ENCODE results near the gene CLMN. TPM values are rescaled to one million over a fixed set of nuclear protein-coding genes. Genes with fewer than 3 reads are reported as not detected.

The CLMN gene
- polyA plus RNA-seq, 1 donor from 2014 or later, result 0.57 TPM

GRCh38 chr14:95255013-95255412, 64.7 kb downstream of the CLMN start:
- Histone ChIP-seq H3K79me2 (replicated peaks; ENCODE audit: insufficient read depth, low read length) (no peaks in the 10 kb centered on the region), H4K20me1 (ENCODE audit: insufficient read depth) (no peaks in the 10 kb centered on the region), H3K9me3 (ENCODE audit: low read length) (no peaks in the 10 kb centered on the region), H3K27ac (ENCODE audit: low read length) (no peak overlapping the region), H3F3A (ENCODE audit: insufficient read depth, low read length, poor library complexity, severe bottlenecking) (peaks cover 6% of the 10 kb centered on the region), H3K9me2 (ENCODE audit: insufficient read depth, low read length) (no peaks in the 10 kb centered on the region), H3K4me2 (ENCODE audit: low read length) (no peak overlapping the region), H3K9ac (ENCODE audit: low read length) (no peak overlapping the region), H3K36me3 (ENCODE audit: insufficient read depth, low read length) (no peaks in the 10 kb centered on the region), H3K27me3 (ENCODE audit: insufficient read depth, low read depth, low read length) (peaks cover 14% of the 10 kb centered on the region), H2AFZ (ENCODE audit: low read depth, low read length) (no peak overlapping the region), H3K4me3 (ENCODE audit: low read length) (no peak overlapping the region)
- TF ChIP-seq POLR2AphosphoS5 (IDR thresholded peaks at IDR 0.05) (no peak), EZH2 (IDR thresholded peaks at IDR 0.05; ENCODE audit: borderline replicate concordance, insufficient read depth, low read length, poor library complexity, severe bottlenecking) (no peak), MXI1 (conservative IDR thresholded peaks at IDR 0.05; ENCODE audit: poor library complexity, severe bottlenecking) (no peak), RAD21 (conservative IDR thresholded peaks at IDR 0.05) (no peak), EP300 (conservative IDR thresholded peaks at IDR 0.05; ENCODE audit: poor library complexity, severe bottlenecking) (no peak), TAF1 (IDR thresholded peaks at IDR 0.05; ENCODE audit: low read depth) (no peak), SMC3 (conservative IDR thresholded peaks at IDR 0.05; ENCODE audit: poor library complexity) (no peak)
- TF ChIP-seq, protein P1, sequence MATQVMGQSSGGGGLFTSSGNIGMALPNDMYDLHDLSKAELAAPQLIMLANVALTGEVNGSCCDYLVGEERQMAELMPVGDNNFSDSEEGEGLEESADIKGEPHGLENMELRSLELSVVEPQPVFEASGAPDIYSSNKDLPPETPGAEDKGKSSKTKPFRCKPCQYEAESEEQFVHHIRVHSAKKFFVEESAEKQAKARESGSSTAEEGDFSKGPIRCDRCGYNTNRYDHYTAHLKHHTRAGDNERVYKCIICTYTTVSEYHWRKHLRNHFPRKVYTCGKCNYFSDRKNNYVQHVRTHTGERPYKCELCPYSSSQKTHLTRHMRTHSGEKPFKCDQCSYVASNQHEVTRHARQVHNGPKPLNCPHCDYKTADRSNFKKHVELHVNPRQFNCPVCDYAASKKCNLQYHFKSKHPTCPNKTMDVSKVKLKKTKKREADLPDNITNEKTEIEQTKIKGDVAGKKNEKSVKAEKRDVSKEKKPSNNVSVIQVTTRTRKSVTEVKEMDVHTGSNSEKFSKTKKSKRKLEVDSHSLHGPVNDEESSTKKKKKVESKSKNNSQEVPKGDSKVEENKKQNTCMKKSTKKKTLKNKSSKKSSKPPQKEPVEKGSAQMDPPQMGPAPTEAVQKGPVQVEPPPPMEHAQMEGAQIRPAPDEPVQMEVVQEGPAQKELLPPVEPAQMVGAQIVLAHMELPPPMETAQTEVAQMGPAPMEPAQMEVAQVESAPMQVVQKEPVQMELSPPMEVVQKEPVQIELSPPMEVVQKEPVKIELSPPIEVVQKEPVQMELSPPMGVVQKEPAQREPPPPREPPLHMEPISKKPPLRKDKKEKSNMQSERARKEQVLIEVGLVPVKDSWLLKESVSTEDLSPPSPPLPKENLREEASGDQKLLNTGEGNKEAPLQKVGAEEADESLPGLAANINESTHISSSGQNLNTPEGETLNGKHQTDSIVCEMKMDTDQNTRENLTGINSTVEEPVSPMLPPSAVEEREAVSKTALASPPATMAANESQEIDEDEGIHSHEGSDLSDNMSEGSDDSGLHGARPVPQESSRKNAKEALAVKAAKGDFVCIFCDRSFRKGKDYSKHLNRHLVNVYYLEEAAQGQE (IDR thresholded peaks at IDR 0.05; ENCODE audit: borderline replicate concordance), result no peak
- TF ChIP-seq, protein P2, sequence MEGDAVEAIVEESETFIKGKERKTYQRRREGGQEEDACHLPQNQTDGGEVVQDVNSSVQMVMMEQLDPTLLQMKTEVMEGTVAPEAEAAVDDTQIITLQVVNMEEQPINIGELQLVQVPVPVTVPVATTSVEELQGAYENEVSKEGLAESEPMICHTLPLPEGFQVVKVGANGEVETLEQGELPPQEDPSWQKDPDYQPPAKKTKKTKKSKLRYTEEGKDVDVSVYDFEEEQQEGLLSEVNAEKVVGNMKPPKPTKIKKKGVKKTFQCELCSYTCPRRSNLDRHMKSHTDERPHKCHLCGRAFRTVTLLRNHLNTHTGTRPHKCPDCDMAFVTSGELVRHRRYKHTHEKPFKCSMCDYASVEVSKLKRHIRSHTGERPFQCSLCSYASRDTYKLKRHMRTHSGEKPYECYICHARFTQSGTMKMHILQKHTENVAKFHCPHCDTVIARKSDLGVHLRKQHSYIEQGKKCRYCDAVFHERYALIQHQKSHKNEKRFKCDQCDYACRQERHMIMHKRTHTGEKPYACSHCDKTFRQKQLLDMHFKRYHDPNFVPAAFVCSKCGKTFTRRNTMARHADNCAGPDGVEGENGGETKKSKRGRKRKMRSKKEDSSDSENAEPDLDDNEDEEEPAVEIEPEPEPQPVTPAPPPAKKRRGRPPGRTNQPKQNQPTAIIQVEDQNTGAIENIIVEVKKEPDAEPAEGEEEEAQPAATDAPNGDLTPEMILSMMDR (IDR thresholded peaks at IDR 0.05; ENCODE audit: poor library complexity, severe bottlenecking), result no peak

GRCh38 chr14:95254288-95254687, 65.4 kb downstream of the CLMN start:
- Histone ChIP-seq H3K79me2 (replicated peaks; ENCODE audit: insufficient read depth, low read length) (no peaks in the 10 kb centered on the region), H3F3A (ENCODE audit: insufficient read depth, low read length, poor library complexity, severe bottlenecking) (peaks cover 6% of the 10 kb centered on the region), H3K4me2 (ENCODE audit: low read length) (no peak overlapping the region), H3K9me2 (ENCODE audit: insufficient read depth, low read length) (no peaks in the 10 kb centered on the region), H3K27me3 (ENCODE audit: insufficient read depth, low read depth, low read length) (peaks cover 12% of the 10 kb centered on the region), H3K27ac (ENCODE audit: low read length) (no peak overlapping the region), H3K4me3 (ENCODE audit: low read length) (no peak overlapping the region), H4K20me1 (ENCODE audit: insufficient read depth) (no peaks in the 10 kb centered on the region), H3K9ac (ENCODE audit: low read length) (no peak overlapping the region), H3K9me3 (ENCODE audit: low read length) (no peaks in the 10 kb centered on the region), H3K36me3 (ENCODE audit: insufficient read depth, low read length) (no peaks in the 10 kb centered on the region), H2AFZ (ENCODE audit: low read depth, low read length) (no peak overlapping the region)
- TF ChIP-seq EP300 (conservative IDR thresholded peaks at IDR 0.05; ENCODE audit: poor library complexity, severe bottlenecking) (no peak), EZH2 (IDR thresholded peaks at IDR 0.05; ENCODE audit: borderline replicate concordance, insufficient read depth, low read length, poor library complexity, severe bottlenecking) (no peak), MXI1 (conservative IDR thresholded peaks at IDR 0.05; ENCODE audit: poor library complexity, severe bottlenecking) (no peak), POLR2AphosphoS5 (IDR thresholded peaks at IDR 0.05) (no peak), SMC3 (conservative IDR thresholded peaks at IDR 0.05; ENCODE audit: poor library complexity) (no peak), TAF1 (IDR thresholded peaks at IDR 0.05; ENCODE audit: low read depth) (no peak), RAD21 (conservative IDR thresholded peaks at IDR 0.05) (no peak)
- TF ChIP-seq, protein P1 (IDR thresholded peaks at IDR 0.05; ENCODE audit: borderline replicate concordance), result no peak
- TF ChIP-seq, protein P2 (IDR thresholded peaks at IDR 0.05; ENCODE audit: poor library complexity, severe bottlenecking), result no peak

Data from neural cell (in vitro differentiated cells).